ENCODE results near the gene RNFT2. TPM values are rescaled to one million over a fixed set of nuclear protein-coding genes. Genes with fewer than 3 reads are reported as not detected.

RNFT2 gene
- total and polyA plus RNA-seq, 7 donors, result 0.04 to 0.64 (median 0.36) TPM

DNA sequence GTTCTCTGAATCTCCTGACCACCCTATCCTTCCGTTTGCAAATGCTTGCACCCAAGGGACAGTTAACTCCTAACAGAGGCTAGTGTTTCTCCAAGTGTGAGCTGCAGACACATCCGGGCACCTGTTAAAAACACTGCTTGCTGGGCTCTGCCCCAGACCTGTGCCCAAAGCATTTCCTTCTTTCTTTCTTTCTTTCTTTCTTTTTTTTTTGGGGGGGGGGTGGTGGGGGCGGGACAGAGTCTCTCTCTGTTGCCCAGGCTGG, 42.7 kb upstream of the RNFT2 start:
- Histone ChIP-seq H3K4me3 (no peak overlapping the region), H3K27ac (no peak overlapping the region), H3K36me3 (ENCODE audit: insufficient read depth in 1 of 2, low read depth in 1 of 2) (no peaks in the 10 kb centered on the region), H3K27me3 (ENCODE audit: insufficient read depth in 3 of 3, low read length in 2 of 3) (peaks cover 0 to 19% (median 8%) of the 10 kb centered on the region in 3 donors), H3K9me3 (no peaks in the 10 kb centered on the region), H3K4me1 (no peaks in the 10 kb centered on the region)
- intact Hi-C loops (cut with DNase I), result no loop called here
- WGBS, 3 donors, result 53 to 70% (median 61%) methylated on average over 3 of the region's 3 CpGs
- TF ChIP-seq, protein P1, sequence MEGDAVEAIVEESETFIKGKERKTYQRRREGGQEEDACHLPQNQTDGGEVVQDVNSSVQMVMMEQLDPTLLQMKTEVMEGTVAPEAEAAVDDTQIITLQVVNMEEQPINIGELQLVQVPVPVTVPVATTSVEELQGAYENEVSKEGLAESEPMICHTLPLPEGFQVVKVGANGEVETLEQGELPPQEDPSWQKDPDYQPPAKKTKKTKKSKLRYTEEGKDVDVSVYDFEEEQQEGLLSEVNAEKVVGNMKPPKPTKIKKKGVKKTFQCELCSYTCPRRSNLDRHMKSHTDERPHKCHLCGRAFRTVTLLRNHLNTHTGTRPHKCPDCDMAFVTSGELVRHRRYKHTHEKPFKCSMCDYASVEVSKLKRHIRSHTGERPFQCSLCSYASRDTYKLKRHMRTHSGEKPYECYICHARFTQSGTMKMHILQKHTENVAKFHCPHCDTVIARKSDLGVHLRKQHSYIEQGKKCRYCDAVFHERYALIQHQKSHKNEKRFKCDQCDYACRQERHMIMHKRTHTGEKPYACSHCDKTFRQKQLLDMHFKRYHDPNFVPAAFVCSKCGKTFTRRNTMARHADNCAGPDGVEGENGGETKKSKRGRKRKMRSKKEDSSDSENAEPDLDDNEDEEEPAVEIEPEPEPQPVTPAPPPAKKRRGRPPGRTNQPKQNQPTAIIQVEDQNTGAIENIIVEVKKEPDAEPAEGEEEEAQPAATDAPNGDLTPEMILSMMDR (IDR thresholded peaks at IDR 0.05), result no peak
- DNase-seq (no peak), ATAC-seq (no peak)

- H3K27ac ChIP-seq, result no peak overlapping the region
- H3K4me3 ChIP-seq, result no peak overlapping the region
- no peaks in the 10 kb centered on the region for H3K36me3 ChIP-seq (ENCODE audit: insufficient read depth in 1 of 2, low read depth in 1 of 2)
- intact Hi-C loops (cut with DNase I), result no loop called here
- ATAC-seq (peak in 2 of 4 donors; percentile 27 to 42), DNase-seq (no peak)
- H3K4me1 ChIP-seq, result no peaks in the 10 kb centered on the region
- 57 to 70% (median 67%) methylated on average over 7 of the region's 7 CpGs for WGBS, 3 donors
- H3K27me3 ChIP-seq (ENCODE audit: insufficient read depth in 3 of 3, low read length in 2 of 3), result peaks cover 0 to 19% (median 5%) of the 10 kb centered on the region in 3 donors
- TF ChIP-seq, protein P1 (IDR thresholded peaks at IDR 0.05), result no peak
- H3K9me3 ChIP-seq, result no peaks in the 10 kb centered on the region
Measured at GRCh38 chr12:116697305-116697704, 40.8 kb upstream of the RNFT2 start.

DNA sequence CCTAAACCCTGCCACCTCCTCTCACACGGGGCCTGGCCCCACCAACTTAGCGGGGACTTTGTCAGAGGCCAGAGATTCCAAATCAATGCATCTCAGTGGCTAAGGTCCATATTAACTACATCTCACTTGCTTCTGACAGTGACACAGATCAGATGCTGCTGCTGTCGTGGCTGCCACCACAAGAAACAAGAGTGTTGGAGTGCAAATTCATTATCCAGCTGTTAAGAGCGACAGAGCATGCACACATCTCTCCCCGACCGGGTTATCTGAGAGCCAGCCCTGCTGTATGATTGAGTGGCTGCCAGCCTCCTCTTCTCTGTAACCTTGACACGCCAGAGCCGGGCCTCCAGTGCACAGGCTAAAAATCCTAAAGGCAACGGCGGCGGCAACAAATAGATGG, 40.4 kb upstream of the RNFT2 start:
- no peaks in the 10 kb centered on the region for H3K36me3 ChIP-seq (ENCODE audit: insufficient read depth in 1 of 2, low read depth in 1 of 2)
- no peak overlapping the region for H3K27ac ChIP-seq
- TF ChIP-seq, protein P1 (IDR thresholded peaks at IDR 0.05), result no peak
- ATAC-seq (peak in 1 of 4 donors; percentile 11), DNase-seq (no peak)
- no peaks in the 10 kb centered on the region for H3K9me3 ChIP-seq
- WGBS, 3 donors, result 42 to 54% (median 51%) methylated on average over 11 of the region's 11 CpGs
- no peak overlapping the region for H3K4me3 ChIP-seq
- no peaks in the 10 kb centered on the region for H3K4me1 ChIP-seq
- H3K27me3 ChIP-seq (ENCODE audit: insufficient read depth in 3 of 3, low read length in 2 of 3), result peaks cover 0 to 15% (median 4%) of the 10 kb centered on the region in 3 donors
- intact Hi-C loops (cut with DNase I), result no loop called here

GRCh38 chr12:116698116-116698515, 40.0 kb upstream of the RNFT2 start:
- no peak for DNase-seq
- Histone ChIP-seq H3K36me3 (ENCODE audit: insufficient read depth in 1 of 2, low read depth in 1 of 2) (no peaks in the 10 kb centered on the region), H3K4me1 (no peaks in the 10 kb centered on the region), H3K27ac (no peak overlapping the region), H3K27me3 (ENCODE audit: insufficient read depth in 3 of 3, low read length in 2 of 3) (peaks cover 0 to 12% (median 4%) of the 10 kb centered on the region in 3 donors), H3K9me3 (no peaks in the 10 kb centered on the region), H3K4me3 (no peak overlapping the region)
- intact Hi-C loops (cut with DNase I), result no loop called here
- 73 to 78% (median 77%) methylated on average over 8 of the region's 8 CpGs for WGBS, 3 donors
- TF ChIP-seq, protein P1 (IDR thresholded peaks at IDR 0.05), result no peak
- ATAC-seq, result no peak

- no peaks in the 10 kb centered on the region for H3K36me3 ChIP-seq (ENCODE audit: insufficient read depth in 1 of 2, low read depth in 1 of 2)
- no peak overlapping the region for H3K27ac ChIP-seq
- TF ChIP-seq, protein P1 (IDR thresholded peaks at IDR 0.05), result no peak
- WGBS, 3 donors, result 67 to 83% (median 79%) methylated on average over 2 of the region's 2 CpGs
- intact Hi-C loops (cut with DNase I), result no loop called here
- no peaks in the 10 kb centered on the region for H3K4me1 ChIP-seq
- H3K4me3 ChIP-seq, result no peak overlapping the region
- H3K27me3 ChIP-seq (ENCODE audit: insufficient read depth in 3 of 3, low read length in 2 of 3), result peaks cover 0 to 7% (median 4%) of the 10 kb centered on the region in 3 donors
- ATAC-seq (no peak), DNase-seq (no peak)
- H3K9me3 ChIP-seq, result no peaks in the 10 kb centered on the region
Measured at GRCh38 chr12:116698554-116699075, 39.5 kb upstream of the RNFT2 start.
